Body of pancreas (tissue), 4 donors: ENCODE results near the gene SLC12A1. TPM values are rescaled to one million over a fixed set of nuclear protein-coding genes. Genes with fewer than 3 reads are reported as not detected.

Source experiments
- ATAC-seq: fragments of 150-250 bp; one replicate; pipeline ENCODE4 v1.9.1; 2016
- DNase-seq, 4 donors: peaks; one replicate each; pipeline ENCODE4 v3.0.0-alpha.2; 2019
- H3K27ac ChIP-seq, 4 donors: fragments of 200-600 bp; sonication (generic); 1 replicate in 3 of 4; 2 replicates in 1 of 4; pipeline versions ENCODE4 v1.5.1 to v1.6.1; 2016 to 2019; ENCODE audit warnings: mild to moderate bottlenecking in 1 of 4, mixed read lengths in 1 of 4, moderate library complexity in 1 of 4
- H3K27me3 ChIP-seq, 2 donors: fragments of 200-600 bp; sonication (generic); one replicate each; pipeline ENCODE4 v1.6.0; 2016; ENCODE audit warnings: mild to moderate bottlenecking in 1 of 2
- H3K36me3 ChIP-seq, 2 donors: fragments of 200-600 bp; sonication (generic); replicated peaks in 1 of 2; 2 replicates each; pipeline ENCODE4 v1.5.1; 2016; ENCODE audit warnings: low read depth in 2 of 2; ENCODE audit not compliant: insufficient read depth in 1 of 2
- H3K4me1 ChIP-seq: fragments of 200-600 bp; sonication (generic); one replicate; pipeline ENCODE4 v1.6.0; 2016
- H3K4me3 ChIP-seq, 2 donors: fragments of 200-600 bp; sonication (generic); 1 replicate in 1 of 2; 2 replicates in 1 of 2; pipeline ENCODE4 v1.5.1; 2016 to 2019
- H3K9me3 ChIP-seq, 3 donors: fragments of 200-600 bp; sonication (generic); 1 replicate in 2 of 3; 2 replicates in 1 of 3; pipeline ENCODE4 v1.5.1; 2016
- POLR2A ChIP-seq, 3 donors: fragments of 450-650 bp; IDR thresholded peaks; one replicate each; pipeline ENCODE4 v1.6.1; 2016; ENCODE audit warnings: antibody characterized with exemption in 3 of 3, mild to moderate bottlenecking in 2 of 3
- WGBS, 2 donors: methylation state at CpG; one replicate each; pipeline ENCODE4 v1.1.5; 2017; 5-methylcytosine and 5-hydroxymethylcytosine counted together
- intact Hi-C: fragments of 100-400 bp; cut with DNase I; formaldehyde crosslinking; loops from one replicate; pipeline ENCODE4 v1.15.1; 2023
- total RNA-seq, 2 donors: library from RNA; depleted of rRNA; stranded (reverse); fragments of >200 nt; gene quantifications; one replicate each; pipeline ENCODE4 v1.1.0, GENCODE V29; 2016
- TF ChIP-seq, protein P1 (sequence below), 7 experiments: fragments of 450-650 bp in 4 of 7; fragments of 200-600 bp in 3 of 7; sonication (generic) in 3 of 7; IDR thresholded peaks; one replicate each; pipeline ENCODE4 v1.5.1; 2016 to 2019; ENCODE audit warnings: antibody characterized with exemption in 7 of 7

Gene SLC12A1
- total RNA-seq, 2 donors from 2014 or later, result not detected

DNA sequence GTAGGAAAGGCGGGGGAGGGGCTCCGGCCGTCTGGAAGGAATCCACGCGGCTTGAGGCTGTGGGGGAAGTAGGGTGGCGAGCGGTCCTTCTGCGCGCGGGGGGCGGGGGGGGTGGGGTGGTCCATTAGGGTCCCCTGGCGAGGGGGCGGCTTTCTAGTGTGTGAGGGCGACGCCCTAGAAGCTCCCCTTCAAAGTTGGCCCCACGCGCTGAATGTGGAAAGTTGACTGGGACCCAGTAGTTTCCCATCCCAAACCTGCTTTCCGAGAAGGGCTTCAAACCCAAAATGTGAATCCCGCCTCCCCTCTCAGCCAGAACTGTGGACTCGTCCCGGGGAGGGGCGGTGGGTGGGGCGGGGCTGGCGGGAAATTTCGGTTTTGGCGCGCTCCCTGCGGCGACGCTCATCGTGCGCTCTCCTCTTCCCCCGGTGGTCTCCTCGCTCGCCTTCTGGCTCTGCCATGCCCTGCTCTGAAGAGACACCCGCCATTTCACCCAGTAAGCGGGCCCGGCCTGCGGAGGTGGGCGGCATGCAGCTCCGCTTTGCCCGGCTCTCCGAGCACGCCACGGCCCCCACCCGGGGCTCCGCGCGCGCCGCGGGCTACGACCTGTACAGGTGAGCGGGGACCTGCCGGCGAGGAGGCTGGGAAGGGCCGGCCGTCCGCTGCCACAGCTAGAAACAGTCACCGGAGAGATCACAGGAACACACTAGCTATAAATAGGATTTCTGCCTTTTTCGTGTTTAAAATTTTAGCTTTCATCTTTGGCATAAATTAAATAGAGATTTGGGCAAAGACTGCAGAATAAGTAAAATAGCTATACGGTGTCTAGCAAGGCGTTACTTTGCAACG is 125.9 kb downstream of the SLC12A1 start:
- 1 to 2% methylated on average over 27 to 59 of the region's 64 CpGs for WGBS, 2 donors
- ATAC-seq (peak; percentile 64), DNase-seq (peak; percentile 36 to 66 (median 50))
- H3K36me3 ChIP-seq, result peaks cover 0 to 3% of the 10 kb centered on the region in 2 donors
- H3K4me1 ChIP-seq, result peaks cover 11% of the 10 kb centered on the region
- peak overlapping the region; percentile 24 to 99 for H3K4me3 ChIP-seq
- no peaks in the 10 kb centered on the region for H3K27me3 ChIP-seq
- intact Hi-C loops, result no loop called here
- no peaks in the 10 kb centered on the region for H3K9me3 ChIP-seq
- TF ChIP-seq, protein P1, sequence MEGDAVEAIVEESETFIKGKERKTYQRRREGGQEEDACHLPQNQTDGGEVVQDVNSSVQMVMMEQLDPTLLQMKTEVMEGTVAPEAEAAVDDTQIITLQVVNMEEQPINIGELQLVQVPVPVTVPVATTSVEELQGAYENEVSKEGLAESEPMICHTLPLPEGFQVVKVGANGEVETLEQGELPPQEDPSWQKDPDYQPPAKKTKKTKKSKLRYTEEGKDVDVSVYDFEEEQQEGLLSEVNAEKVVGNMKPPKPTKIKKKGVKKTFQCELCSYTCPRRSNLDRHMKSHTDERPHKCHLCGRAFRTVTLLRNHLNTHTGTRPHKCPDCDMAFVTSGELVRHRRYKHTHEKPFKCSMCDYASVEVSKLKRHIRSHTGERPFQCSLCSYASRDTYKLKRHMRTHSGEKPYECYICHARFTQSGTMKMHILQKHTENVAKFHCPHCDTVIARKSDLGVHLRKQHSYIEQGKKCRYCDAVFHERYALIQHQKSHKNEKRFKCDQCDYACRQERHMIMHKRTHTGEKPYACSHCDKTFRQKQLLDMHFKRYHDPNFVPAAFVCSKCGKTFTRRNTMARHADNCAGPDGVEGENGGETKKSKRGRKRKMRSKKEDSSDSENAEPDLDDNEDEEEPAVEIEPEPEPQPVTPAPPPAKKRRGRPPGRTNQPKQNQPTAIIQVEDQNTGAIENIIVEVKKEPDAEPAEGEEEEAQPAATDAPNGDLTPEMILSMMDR (IDR thresholded peaks at IDR 0.05), result no peak
- no peak for TF ChIP-seq POLR2A (IDR thresholded peaks at IDR 0.05)
- H3K27ac ChIP-seq, result peak overlapping the region; percentile 77 to 98 (median 94)

DNA sequence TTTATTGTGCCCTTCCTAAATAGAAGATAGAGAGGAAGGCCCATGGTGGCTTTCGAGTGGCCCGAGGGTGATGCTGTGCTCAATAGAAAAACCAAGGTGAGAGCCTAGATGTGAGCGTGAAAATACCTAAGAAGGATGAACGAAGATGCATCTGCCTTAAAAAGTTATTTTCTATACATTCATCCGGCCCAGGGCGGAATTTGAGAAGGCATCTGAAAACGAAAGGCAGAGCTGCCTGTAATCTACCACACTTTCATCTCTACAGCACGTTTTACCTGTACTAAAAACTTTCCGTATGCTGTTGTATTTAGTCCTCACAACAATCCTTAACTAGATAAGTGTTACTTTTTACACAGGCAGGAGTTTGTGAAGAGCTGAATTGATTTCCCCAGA is 126.5 kb downstream of the SLC12A1 start:
- H3K4me3 ChIP-seq, result no peak overlapping the region
- intact Hi-C loops, result no loop called here
- H3K9me3 ChIP-seq, result no peaks in the 10 kb centered on the region
- TF ChIP-seq, protein P1 (IDR thresholded peaks at IDR 0.05), result no peak
- TF ChIP-seq POLR2A (IDR thresholded peaks at IDR 0.05), result no peak
- no peak overlapping the region for H3K27ac ChIP-seq
- H3K27me3 ChIP-seq, result no peaks in the 10 kb centered on the region
- no peak for ATAC-seq
- H3K4me1 ChIP-seq, result peaks cover 11% of the 10 kb centered on the region
- DNase-seq, result no peak
- peaks cover 0 to 3% of the 10 kb centered on the region in 2 donors for H3K36me3 ChIP-seq
- 56 to 61% methylated on average over 9 of the region's 9 CpGs for WGBS, 2 donors

DNA sequence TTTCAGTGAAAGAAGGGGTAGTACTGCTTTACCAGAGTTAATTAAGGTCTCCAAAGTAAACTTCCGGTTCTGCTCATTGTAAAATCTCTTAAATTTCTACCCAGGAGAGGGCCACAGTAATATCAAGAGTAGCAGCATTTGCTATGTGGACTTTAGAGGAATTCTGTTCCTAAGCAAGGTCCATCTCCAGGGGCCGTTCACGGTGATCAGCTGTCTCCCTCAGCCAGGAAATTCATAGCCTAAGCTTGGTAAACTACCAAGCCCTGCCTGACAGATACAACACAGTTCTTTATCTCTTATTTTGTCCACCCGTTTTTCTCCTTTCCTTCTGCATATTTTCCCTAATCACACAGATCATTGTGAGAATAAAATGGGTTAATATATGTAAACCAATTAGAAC is 127.4 kb downstream of the SLC12A1 start:
- no peaks in the 10 kb centered on the region for H3K9me3 ChIP-seq
- H3K27me3 ChIP-seq, result no peaks in the 10 kb centered on the region
- DNase-seq (no peak), ATAC-seq (no peak)
- 45 to 50% methylated on average over 4 of the region's 4 CpGs for WGBS, 2 donors
- intact Hi-C loops, result no loop called here
- no peak overlapping the region for H3K27ac ChIP-seq
- peaks cover 11% of the 10 kb centered on the region for H3K4me1 ChIP-seq
- TF ChIP-seq, protein P1 (IDR thresholded peaks at IDR 0.05), result no peak
- TF ChIP-seq POLR2A (IDR thresholded peaks at IDR 0.05), result no peak
- H3K4me3 ChIP-seq, result no peak overlapping the region
- H3K36me3 ChIP-seq, result peaks cover 0 to 3% of the 10 kb centered on the region in 2 donors

DNA sequence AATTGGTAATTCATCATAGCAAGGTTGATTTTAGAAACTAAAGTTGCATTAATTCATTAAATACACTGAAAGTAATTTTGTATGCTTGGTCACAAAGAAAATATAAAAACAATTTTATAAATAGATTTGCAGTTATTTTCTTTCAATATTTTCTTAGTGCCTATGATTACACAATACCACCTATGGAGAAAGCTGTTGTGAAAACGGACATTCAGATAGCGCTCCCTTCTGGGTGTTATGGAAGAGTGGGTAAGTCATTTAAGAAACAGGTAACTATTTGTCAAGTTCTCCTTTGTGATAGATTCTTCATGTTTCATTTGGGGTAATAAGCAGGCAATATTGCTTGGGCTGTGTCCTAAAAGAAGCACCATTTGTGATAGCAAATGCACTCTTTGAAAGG is 128.2 kb downstream of the SLC12A1 start:
- H3K27ac ChIP-seq, result no peak overlapping the region
- H3K9me3 ChIP-seq, result no peaks in the 10 kb centered on the region
- DNase-seq (no peak), ATAC-seq (no peak)
- H3K27me3 ChIP-seq, result no peaks in the 10 kb centered on the region
- peaks cover 11% of the 10 kb centered on the region for H3K4me1 ChIP-seq
- WGBS, 2 donors, result 67 to 71% methylated on average over 2 of the region's 2 CpGs
- peaks cover 0 to 3% of the 10 kb centered on the region in 2 donors for H3K36me3 ChIP-seq
- H3K4me3 ChIP-seq, result no peak overlapping the region
- no peak for TF ChIP-seq POLR2A (IDR thresholded peaks at IDR 0.05)
- TF ChIP-seq, protein P1 (IDR thresholded peaks at IDR 0.05), result no peak
- intact Hi-C loops, result no loop called here

DNA sequence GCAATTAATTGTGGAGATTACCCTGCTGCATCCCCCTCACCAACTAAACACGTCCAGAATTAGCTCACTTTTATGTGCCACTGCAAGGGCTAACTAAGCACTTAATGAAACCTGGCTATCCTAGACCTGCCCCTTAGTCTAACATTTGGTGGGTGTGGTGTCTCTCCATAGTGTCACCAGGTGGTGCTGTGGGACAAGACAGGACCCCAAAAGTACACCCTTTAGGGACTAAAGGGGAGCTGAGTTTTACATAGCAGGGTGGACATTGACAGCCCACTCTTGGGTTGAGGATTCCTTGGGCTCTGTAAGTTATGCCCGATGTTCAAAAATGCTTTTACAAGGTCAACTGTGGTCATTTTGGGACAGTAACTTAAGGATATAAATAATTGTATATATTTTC is 130.8 kb downstream of the SLC12A1 start:
- H3K27me3 ChIP-seq, result no peaks in the 10 kb centered on the region
- WGBS, 2 donors, result 80 to 86% methylated on average over 2 of the region's 2 CpGs
- H3K9me3 ChIP-seq, result no peaks in the 10 kb centered on the region
- H3K4me1 ChIP-seq, result peaks cover 4% of the 10 kb centered on the region
- no peak overlapping the region for H3K27ac ChIP-seq
- TF ChIP-seq, protein P1 (IDR thresholded peaks at IDR 0.05), result peak in 1 of 7 experiments; percentile 5
- TF ChIP-seq POLR2A (IDR thresholded peaks at IDR 0.05), result no peak
- intact Hi-C loops, result no loop called here
- H3K36me3 ChIP-seq, result peaks cover 0 to 3% of the 10 kb centered on the region in 2 donors
- H3K4me3 ChIP-seq, result no peak overlapping the region
- no peak for ATAC-seq
- DNase-seq, result no peak
